Measurements from ENCODE around the gene MAT2A. TPM values are rescaled to one million over a fixed set of nuclear protein-coding genes. Genes with fewer than 3 reads are reported as not detected.
A peak's percentile ranks its signal among the peaks of the same experiment; 100 is the strongest.
"Not testable (repeated sequence)": the region's sequence is repeated elsewhere in the genome, so short reads cannot be mapped to it uniquely, and the experiment has no call there.

MAT2A gene
- total RNA-seq, 2 experiments from 2014 or later, result 218 to 222 TPM

DNA sequence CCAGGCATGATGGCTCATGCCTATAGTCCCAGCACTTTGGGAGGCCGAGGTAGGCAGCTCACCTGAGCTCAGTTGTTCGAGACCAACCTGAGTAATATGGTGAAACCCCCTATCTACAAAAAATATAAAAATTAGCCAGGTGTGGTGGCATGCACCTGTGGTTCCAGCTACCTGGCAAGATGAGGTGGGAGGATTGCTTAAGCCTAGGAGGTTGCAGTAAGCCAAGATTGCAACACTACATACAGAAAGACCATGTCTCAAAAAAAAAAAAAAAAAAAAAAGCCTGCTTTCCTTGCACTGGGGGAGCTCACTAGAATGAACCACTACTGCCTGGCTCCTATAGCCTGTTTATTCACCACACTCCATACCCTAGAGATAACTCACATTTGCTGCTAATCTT lies 7.4 kb upstream of the MAT2A start:
- H3K27me3 Mint-ChIP-seq, result peaks cover 27% of the 10 kb centered on the region
- POLR2A ChIA-PET, result no interaction called here
- H3K9me3 Mint-ChIP-seq, result no peaks in the 10 kb centered on the region
- no peak for ATAC-seq (ENCODE audit: low read depth)
- H3K36me3 Mint-ChIP-seq, result no peaks in the 10 kb centered on the region
- no peak overlapping the region for H3K27ac Mint-ChIP-seq
- no peak overlapping the region for H3K4me3 Mint-ChIP-seq
- peaks cover 3% of the 10 kb centered on the region for H3K4me1 Mint-ChIP-seq
- no peak for DNase-seq

DNA sequence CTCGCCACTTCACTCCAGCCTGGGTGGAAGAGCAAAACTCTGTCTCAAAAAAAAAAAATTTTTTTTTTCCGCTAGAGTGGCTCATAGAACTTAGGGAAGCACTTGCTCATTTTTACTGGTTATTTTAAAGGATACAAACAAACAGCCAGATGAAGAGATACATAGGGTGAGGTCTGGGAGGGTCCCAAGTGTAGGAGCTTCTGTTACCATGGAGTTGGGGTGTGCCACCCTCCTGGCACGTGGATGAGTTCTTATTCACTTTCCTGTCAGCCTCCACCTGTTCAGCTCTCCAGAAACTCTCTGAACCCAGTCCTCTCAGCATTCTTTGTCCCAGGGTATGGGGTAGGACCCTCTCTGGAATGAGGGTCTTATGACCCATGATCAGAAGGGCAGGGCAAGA lies 4.9 kb upstream of the MAT2A start:
- Mint-ChIP-seq H3K36me3 (no peaks in the 10 kb centered on the region), H3K4me1 (peaks cover 6% of the 10 kb centered on the region), H3K4me3 (no peak overlapping the region), H3K27me3 (peaks cover 10% of the 10 kb centered on the region), H3K9me3 (no peaks in the 10 kb centered on the region), H3K27ac (no peak overlapping the region)
- DNase-seq (no peak), ATAC-seq (ENCODE audit: low read depth) (no peak)
- POLR2A ChIA-PET, result no interaction called here

DNA sequence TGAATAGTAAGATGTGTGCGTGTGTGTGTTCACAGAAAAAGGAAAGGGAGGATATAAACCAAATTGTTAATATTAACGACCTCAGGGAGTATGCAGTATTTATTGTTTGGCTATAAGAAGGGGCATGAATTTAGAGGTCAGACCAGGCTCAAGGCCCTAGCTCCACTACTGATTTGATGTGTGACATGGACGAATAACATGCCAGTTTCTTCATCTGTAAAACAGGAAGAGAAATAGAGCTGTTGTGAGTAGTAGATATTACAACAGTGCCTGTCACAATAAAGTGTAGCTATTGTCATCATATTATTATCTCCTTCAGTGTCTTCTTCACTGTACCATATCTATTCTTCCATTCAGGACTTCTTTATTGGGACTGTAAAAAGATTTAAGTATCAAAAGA lies 4.1 kb upstream of the MAT2A start:
- ATAC-seq (ENCODE audit: low read depth), result no peak
- Mint-ChIP-seq H3K9me3 (no peaks in the 10 kb centered on the region), H3K4me1 (peaks cover 6% of the 10 kb centered on the region), H3K36me3 (peaks cover under 1% of the 10 kb centered on the region), H3K4me3 (no peak overlapping the region), H3K27me3 (peaks cover 6% of the 10 kb centered on the region), H3K27ac (no peak overlapping the region)
- DNase-seq, result no peak
- POLR2A ChIA-PET, result no interaction called here

DNA sequence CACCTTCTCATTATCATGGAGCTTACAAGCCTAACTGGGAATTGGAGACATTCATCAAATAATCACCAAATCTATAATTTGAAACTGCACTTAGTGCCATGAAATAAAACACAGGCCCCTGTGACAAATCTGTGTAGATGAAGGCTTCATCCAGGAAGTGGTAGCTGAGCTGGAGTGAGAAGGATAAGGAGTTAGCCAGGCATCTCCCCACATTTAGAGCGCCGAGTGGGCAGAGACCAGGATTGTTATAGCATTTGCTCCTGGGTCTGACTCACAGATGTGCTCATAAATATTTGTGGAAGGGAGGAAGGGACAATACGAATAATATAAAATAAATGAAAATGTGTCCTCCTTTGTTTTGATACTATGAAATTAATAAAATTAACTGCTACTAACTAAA lies 2.5 kb upstream of the MAT2A start:
- H3K27ac Mint-ChIP-seq, result peak overlapping the region; percentile 2
- ATAC-seq (ENCODE audit: low read depth) (no peak), DNase-seq (no peak)
- peaks cover 14% of the 10 kb centered on the region for H3K36me3 Mint-ChIP-seq
- no peak overlapping the region for H3K4me3 Mint-ChIP-seq
- POLR2A ChIA-PET, result interaction anchor here (1.0 to 8.2 kb wide), 5 partner anchors 13 to 210 kb away, joined by 4 to 116 read pairs (median 39); partner anchors contain the start of genes SH2D6 and USP39
- peaks cover 15% of the 10 kb centered on the region for H3K4me1 Mint-ChIP-seq
- no peaks in the 10 kb centered on the region for H3K9me3 Mint-ChIP-seq
- peaks cover 4% of the 10 kb centered on the region for H3K27me3 Mint-ChIP-seq

DNA sequence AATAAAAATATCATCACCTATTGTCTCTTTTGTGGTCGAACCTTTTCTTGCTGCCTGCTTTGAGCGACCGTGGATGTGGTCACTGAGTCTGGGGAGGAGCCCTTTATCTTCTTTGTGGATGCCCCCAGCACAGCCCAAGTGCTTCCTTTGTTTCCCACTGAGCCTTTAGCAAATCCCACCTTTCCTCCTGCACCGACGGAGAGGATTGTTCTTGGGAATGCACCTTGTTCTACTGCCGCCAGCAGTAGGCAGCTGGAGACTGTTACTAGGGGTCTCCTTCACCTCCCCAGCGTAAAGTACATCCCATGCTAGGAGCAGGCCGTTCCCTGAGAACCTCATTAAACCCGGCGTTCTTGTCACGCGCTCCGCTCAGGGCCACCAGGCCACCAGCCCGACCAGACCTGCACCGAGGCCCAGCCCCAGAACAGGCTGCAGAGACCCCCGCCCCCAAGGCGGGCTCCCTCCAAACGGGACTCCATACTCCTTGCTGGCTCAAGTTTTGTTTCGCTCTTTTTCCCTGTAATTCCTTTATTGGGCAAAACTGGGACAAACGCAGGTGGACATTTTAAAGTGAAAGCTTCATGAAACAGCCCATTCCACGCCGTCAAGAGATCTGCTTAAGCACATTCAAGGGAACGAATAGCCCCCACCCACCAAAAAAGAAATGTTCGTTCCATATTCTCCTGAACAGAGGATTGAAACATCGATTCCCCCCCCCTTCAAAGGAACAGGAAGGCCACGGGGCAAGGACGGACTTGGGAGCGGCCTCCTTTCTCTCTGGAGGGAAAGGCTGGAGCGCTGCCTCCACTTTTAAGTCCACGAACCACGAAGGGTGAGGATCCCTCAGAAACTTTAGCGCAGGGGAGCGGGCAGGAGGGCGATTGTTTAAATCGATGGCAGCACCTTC lies 1.1 kb upstream of the MAT2A start:
- peaks cover 28% of the 10 kb centered on the region for H3K4me1 Mint-ChIP-seq
- H3K9me3 Mint-ChIP-seq, result no peaks in the 10 kb centered on the region
- peak overlapping the region; percentile 94 for H3K4me3 Mint-ChIP-seq
- peak overlapping the region; percentile 94 for H3K27ac Mint-ChIP-seq
- ATAC-seq (ENCODE audit: low read depth), result no peak
- DNase-seq, result peak; percentile 55
- POLR2A ChIA-PET, result interaction anchor here (0.8 to 8.2 kb wide), 21 partner anchors 9 to 904 kb away, joined by 3 to 116 read pairs (median 12); partner anchors contain the start of genes C2orf68, ELMOD3, GGCX and KDM3A
- peaks cover 28% of the 10 kb centered on the region for H3K36me3 Mint-ChIP-seq
- peaks cover 2% of the 10 kb centered on the region for H3K27me3 Mint-ChIP-seq

DNA sequence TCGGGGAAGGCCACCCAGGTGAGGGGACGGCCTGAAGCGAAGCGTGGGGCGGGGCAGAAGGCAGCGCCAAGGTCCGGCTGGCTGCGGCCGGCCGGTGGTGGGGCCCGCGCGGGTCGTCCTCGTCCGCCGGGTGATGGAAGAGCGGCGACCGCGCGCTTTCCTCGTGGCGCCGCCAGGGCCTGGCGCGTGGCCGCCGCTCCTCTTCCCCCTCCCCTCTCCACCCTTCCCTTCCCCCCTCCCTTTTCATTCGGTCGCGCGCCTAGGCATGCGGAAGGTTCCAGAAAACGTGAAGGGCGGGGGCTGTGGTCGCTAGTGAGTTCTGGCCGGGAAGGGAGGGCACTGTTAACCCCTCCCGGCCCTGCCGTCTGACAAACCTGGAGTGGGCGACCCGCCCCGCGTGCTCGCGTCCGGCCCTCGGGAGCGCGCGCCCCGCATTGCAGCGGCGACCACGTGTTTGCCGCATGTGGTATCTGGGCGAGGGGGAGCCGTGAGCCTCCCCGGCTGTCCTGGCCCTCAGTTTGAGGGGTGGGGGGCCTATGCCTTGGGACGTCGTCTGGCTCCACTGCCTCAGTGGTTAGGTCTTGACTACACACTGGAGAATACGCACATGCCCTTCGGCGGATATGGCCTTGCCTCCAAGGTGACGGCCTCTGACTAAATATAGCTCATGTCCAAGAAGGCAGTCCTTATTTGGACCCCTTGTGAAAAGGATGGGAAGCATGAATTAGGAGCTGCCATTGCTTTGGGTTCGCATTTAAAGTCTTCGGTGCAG lies 579 bp downstream of the MAT2A start:
- H3K4me3 Mint-ChIP-seq, result peak overlapping the region; percentile 94
- H3K4me1 Mint-ChIP-seq, result peaks cover 35% of the 10 kb centered on the region
- H3K27ac Mint-ChIP-seq, result peak overlapping the region; percentile 94
- POLR2A ChIA-PET, result interaction anchor here (0.6 to 8.2 kb wide), 44 partner anchors 10 to 903 kb away, joined by 3 to 116 read pairs (median 6); partner anchors contain the start of genes C2orf68, ELMOD3, GGCX and KDM3A
- DNase-seq, result peak; percentile 84
- ATAC-seq (ENCODE audit: low read depth), result peak; percentile 42
- no peaks in the 10 kb centered on the region for H3K9me3 Mint-ChIP-seq
- no peaks in the 10 kb centered on the region for H3K27me3 Mint-ChIP-seq
- peaks cover 41% of the 10 kb centered on the region for H3K36me3 Mint-ChIP-seq

GRCh38 chr2:85540133-85540648 lies 1.2 kb downstream of the MAT2A start:
- H3K4me3 Mint-ChIP-seq, result peak overlapping the region; percentile 94
- ATAC-seq (ENCODE audit: low read depth), result no peak
- no peaks in the 10 kb centered on the region for H3K27me3 Mint-ChIP-seq
- H3K36me3 Mint-ChIP-seq, result peaks cover 43% of the 10 kb centered on the region
- no peaks in the 10 kb centered on the region for H3K9me3 Mint-ChIP-seq
- POLR2A ChIA-PET, result interaction anchor here (0.6 to 8.2 kb wide), 19 partner anchors 9 to 221 kb away, joined by 3 to 116 read pairs (median 12); partner anchors contain the start of genes C2orf68, ELMOD3, GGCX and RETSAT
- H3K4me1 Mint-ChIP-seq, result peaks cover 35% of the 10 kb centered on the region
- DNase-seq, result no peak
- H3K27ac Mint-ChIP-seq, result peak overlapping the region; percentile 77

- peaks cover 43% of the 10 kb centered on the region for H3K36me3 Mint-ChIP-seq
- H3K4me1 Mint-ChIP-seq, result peaks cover 35% of the 10 kb centered on the region
- H3K9me3 Mint-ChIP-seq, result no peaks in the 10 kb centered on the region
These were observed 2.3 kb downstream of the MAT2A start for GRCh38 chr2:85541262-85541661.

DNA sequence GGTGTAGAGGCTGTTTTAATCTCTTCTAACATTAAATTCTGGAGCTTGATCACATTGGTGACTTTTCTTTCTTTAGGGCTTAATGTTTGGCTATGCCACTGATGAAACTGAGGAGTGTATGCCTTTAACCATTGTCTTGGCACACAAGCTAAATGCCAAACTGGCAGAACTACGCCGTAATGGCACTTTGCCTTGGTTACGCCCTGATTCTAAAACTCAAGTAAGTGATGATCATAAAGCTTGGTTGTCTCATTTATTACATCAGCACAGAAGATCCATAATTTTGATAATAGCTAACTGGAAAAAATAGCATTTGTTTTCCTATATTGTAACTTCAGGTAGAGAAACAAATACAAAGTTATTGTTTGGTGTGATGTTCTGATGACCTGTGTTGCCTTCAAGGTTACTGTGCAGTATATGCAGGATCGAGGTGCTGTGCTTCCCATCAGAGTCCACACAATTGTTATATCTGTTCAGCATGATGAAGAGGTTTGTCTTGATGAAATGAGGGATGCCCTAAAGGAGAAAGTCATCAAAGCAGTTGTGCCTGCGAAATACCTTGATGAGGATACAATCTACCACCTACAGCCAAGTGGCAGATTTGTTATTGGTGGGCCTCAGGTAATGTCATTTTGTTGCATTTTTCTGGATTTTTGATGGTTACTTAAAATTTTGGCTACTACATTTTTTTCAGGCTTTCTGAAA lies 2.9 kb downstream of the MAT2A start:
- peaks cover 43% of the 10 kb centered on the region for H3K36me3 Mint-ChIP-seq
- no peaks in the 10 kb centered on the region for H3K27me3 Mint-ChIP-seq
- peak overlapping the region; percentile 94 for H3K4me3 Mint-ChIP-seq
- H3K4me1 Mint-ChIP-seq, result peaks cover 32% of the 10 kb centered on the region
- POLR2A ChIA-PET, result interaction anchor here (0.9 to 8.2 kb wide), 5 partner anchors 10 to 215 kb away, joined by 3 to 113 read pairs (median 6); partner anchors contain the start of genes SH2D6 and TGOLN2
- DNase-seq (no peak), ATAC-seq (ENCODE audit: low read depth) (no peak)
- H3K9me3 Mint-ChIP-seq, result no peaks in the 10 kb centered on the region
- no peak overlapping the region for H3K27ac Mint-ChIP-seq

More at GRCh38 chr2:85541262-85541661, 2.3 kb downstream of the MAT2A start:
- Mint-ChIP-seq H3K27me3 (no peaks in the 10 kb centered on the region), H3K27ac (no peak overlapping the region), H3K4me3 (peak overlapping the region; percentile 94)
- ATAC-seq (ENCODE audit: low read depth), result no peak
- POLR2A ChIA-PET, result interaction anchor here (0.9 to 8.2 kb wide), 6 partner anchors 11 to 214 kb away, joined by 3 to 116 read pairs (median 19); partner anchors contain the start of genes SH2D6 and TGOLN2
- no peak for DNase-seq

DNA sequence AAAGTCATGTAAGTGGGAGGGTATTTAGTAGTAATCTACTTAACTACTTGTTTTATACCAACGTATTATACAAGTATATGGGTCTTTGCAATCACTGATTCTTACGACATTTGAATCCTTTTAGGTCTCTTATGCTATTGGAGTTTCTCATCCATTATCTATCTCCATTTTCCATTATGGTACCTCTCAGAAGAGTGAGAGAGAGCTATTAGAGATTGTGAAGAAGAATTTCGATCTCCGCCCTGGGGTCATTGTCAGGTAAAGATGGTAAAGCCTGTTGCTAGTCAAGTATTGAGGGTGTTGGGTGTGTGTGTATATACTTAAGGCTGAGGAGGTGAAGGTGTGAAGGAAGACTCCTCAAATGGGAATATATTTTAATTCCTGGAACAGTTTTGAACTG lies 3.8 kb downstream of the MAT2A start:
- H3K27me3 Mint-ChIP-seq, result no peaks in the 10 kb centered on the region
- peaks cover 43% of the 10 kb centered on the region for H3K36me3 Mint-ChIP-seq
- DNase-seq (no peak), ATAC-seq (ENCODE audit: low read depth) (no peak)
- POLR2A ChIA-PET, result interaction anchor here (1.0 to 8.2 kb wide), 2 partner anchors 122 to 188 kb away, joined by 3 to 113 read pairs; partner anchors contain the start of genes ELMOD3, RETSAT and SH2D6
- no peak overlapping the region for H3K27ac Mint-ChIP-seq
- no peaks in the 10 kb centered on the region for H3K9me3 Mint-ChIP-seq
- H3K4me3 Mint-ChIP-seq, result peak overlapping the region; percentile 94
- peaks cover 29% of the 10 kb centered on the region for H3K4me1 Mint-ChIP-seq

DNA sequence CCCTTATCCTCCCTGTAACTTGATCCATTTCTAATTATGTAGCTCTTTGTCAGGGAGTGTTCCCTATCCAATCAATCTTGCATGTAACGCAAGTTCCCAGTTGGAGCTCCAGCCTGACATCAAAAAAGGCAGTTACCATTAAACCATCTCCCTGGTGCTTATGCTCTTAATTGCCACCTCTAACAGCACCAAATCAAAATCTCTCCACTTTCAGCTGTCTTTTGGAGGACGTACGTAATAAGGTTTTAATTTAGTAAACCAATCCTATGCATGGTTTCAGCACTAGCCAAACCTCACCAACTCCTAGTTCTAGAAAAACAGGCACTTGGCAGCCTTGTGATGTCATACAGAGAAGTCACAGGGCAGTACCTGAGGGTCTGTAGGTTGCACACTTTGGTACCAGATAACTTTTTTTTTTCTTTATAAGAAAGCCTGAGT lies 5.3 kb downstream of the MAT2A start:
- H3K27me3 Mint-ChIP-seq; H3K9me3 Mint-ChIP-seq; ATAC-seq (ENCODE audit: low read depth); DNase-seq; H3K4me3 Mint-ChIP-seq: not testable (repeated sequence)
- POLR2A ChIA-PET, result interaction anchor here (0.8 to 8.2 kb wide), 5 partner anchors 16 to 123 kb away, joined by 3 to 113 read pairs (median 4); partner anchors contain the start of genes RNF181 and SH2D6
- peaks cover 29% of the 10 kb centered on the region for H3K4me1 Mint-ChIP-seq
- peaks cover 47% of the 10 kb centered on the region for H3K36me3 Mint-ChIP-seq
- peak overlapping the region; percentile 50 for H3K27ac Mint-ChIP-seq

Data from activated naive CD8-positive, alpha-beta T cell treated with anti-CD3 and anti-CD28 coated beads, Interleukin-2, amount 10 ng/mL, durations not matched to agents 7 days and 5 days (primary cell).